Panc1 (cell line): Measurements from ENCODE around the gene ILDR2.

ENCODE experiments used
- TF ChIP-seq, protein P1 (sequence below): fragments of 450-650 bp; IDR thresholded peaks from 2 replicates; pipeline ENCODE4 v1.5.1; 2017; ENCODE audit warnings: mild to moderate bottlenecking
- TF ChIP-seq, protein P2 (sequence below), 2 experiments: IDR thresholded peaks; 2 replicates each; pipeline ENCODE4 v1.6.1; 2011 to 2012; ENCODE audit warnings: low read depth in 2 of 2, control low read depth in 1 of 2, low read length in 1 of 2, mild to moderate bottlenecking in 1 of 2, moderate library complexity in 1 of 2; ENCODE audit not compliant: insufficient read depth in 1 of 2

DNA sequence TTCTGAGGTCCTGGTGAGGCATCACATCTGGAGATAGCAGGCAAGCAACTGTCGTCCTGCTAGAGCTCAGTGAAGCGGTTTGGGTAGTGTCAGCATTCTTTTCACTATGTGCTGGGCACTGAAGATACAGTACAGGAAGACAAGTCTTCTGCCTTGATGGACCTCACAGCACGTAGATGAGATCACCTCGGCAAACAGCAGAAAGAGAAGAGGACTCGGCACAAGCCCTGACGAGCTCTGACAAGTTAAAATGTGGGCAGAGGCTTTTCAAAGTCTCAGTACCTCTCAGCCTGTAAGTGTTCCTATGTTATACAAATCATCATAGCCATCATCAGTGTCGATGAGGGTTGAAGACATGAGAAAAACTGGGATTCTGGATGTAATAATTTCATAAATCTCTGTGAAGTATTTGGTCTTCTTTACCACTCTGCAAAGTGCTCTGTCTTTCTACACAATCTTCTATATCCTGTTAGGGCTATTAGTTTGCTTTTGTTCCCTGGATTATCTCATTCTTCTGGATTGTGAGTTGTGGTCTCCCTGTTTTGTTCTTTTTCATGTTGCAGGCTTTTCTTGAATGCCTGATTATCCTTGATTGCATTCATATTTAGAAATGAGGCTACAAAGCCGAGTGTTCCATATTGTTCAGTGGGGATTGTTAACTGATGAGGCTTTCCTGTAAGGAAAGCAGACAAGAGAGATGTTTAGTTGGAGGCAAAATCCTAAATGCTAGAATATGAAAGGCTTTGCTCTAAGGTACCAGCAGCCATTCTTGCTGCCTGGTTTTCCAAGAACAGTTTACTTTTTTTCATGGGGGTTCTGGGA lies 38.0 kb upstream of the ILDR2 start:
- TF ChIP-seq, protein P1, sequence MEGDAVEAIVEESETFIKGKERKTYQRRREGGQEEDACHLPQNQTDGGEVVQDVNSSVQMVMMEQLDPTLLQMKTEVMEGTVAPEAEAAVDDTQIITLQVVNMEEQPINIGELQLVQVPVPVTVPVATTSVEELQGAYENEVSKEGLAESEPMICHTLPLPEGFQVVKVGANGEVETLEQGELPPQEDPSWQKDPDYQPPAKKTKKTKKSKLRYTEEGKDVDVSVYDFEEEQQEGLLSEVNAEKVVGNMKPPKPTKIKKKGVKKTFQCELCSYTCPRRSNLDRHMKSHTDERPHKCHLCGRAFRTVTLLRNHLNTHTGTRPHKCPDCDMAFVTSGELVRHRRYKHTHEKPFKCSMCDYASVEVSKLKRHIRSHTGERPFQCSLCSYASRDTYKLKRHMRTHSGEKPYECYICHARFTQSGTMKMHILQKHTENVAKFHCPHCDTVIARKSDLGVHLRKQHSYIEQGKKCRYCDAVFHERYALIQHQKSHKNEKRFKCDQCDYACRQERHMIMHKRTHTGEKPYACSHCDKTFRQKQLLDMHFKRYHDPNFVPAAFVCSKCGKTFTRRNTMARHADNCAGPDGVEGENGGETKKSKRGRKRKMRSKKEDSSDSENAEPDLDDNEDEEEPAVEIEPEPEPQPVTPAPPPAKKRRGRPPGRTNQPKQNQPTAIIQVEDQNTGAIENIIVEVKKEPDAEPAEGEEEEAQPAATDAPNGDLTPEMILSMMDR = no peak
- TF ChIP-seq, protein P2, sequence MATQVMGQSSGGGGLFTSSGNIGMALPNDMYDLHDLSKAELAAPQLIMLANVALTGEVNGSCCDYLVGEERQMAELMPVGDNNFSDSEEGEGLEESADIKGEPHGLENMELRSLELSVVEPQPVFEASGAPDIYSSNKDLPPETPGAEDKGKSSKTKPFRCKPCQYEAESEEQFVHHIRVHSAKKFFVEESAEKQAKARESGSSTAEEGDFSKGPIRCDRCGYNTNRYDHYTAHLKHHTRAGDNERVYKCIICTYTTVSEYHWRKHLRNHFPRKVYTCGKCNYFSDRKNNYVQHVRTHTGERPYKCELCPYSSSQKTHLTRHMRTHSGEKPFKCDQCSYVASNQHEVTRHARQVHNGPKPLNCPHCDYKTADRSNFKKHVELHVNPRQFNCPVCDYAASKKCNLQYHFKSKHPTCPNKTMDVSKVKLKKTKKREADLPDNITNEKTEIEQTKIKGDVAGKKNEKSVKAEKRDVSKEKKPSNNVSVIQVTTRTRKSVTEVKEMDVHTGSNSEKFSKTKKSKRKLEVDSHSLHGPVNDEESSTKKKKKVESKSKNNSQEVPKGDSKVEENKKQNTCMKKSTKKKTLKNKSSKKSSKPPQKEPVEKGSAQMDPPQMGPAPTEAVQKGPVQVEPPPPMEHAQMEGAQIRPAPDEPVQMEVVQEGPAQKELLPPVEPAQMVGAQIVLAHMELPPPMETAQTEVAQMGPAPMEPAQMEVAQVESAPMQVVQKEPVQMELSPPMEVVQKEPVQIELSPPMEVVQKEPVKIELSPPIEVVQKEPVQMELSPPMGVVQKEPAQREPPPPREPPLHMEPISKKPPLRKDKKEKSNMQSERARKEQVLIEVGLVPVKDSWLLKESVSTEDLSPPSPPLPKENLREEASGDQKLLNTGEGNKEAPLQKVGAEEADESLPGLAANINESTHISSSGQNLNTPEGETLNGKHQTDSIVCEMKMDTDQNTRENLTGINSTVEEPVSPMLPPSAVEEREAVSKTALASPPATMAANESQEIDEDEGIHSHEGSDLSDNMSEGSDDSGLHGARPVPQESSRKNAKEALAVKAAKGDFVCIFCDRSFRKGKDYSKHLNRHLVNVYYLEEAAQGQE (IDR thresholded peaks at IDR 0.05; ENCODE audit: insufficient read depth in 1 of 2, low read depth in 2 of 2, low read length in 1 of 2) = no peak
